ENCODE results near the gene STARD3.
"Not testable (repeated sequence)": the region's sequence is repeated elsewhere in the genome, so short reads cannot be mapped to it uniquely, and the experiment has no call there.

The STARD3 gene

GRCh38 chr17:39636927-39637736 lies at the start of gene STARD3:
STARD3 (plus strand) TSS chr17:39637144; CDS start chr17:39653532, 16,388 bp downstream.
- DNase-seq (ENCODE audit: low read depth) = peak; percentile 87

- DNase-seq (ENCODE audit: low read depth) = not testable (repeated sequence)
Observed at GRCh38 chr17:39590180-39590579, 46.8 kb upstream of the STARD3 start.

DNA sequence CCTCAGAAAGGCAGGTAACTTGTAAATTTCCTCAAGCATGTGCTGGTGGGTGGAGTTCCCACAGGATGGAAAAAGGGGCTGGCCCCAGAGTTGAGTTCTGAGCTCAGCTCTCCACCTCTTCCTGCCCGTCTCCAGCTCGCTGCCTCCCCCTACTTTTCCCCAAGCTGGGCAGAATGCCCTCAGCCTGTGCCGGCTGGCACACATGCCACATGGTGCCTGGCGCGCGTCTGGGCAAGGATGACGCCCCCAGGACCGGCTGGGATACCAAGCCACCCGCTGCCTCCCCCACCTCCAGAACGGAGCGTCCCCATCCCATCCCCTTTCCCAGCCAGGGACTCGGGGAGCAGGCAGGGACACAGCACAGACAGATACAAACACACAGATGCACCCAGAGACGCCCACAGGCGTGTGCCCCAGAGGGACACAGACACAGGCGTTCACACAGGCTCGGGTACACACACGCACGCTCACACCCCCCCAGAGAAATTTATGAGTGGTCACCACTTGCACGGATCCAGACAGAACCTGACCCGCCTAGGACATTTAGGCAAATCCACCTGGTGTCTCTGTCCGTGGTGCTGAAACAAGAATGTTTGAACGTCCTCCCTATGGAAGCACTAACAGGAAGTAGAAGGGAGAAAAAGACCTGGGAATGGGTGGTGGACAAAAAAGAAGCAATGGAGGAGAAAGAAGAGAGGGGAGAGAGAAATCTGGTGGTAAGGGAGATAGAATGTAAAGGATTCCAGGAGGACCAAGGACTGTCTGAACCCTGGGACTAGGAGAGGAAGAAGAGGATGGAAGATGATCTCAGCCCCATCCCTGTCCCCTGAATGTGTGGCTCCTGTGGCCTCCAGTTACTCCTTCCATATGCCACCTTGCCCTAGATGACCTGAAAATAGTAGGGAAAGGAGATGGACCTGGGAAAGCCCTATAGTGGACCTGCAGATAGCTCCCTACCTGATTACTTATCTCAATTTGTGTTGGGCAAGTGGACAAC lies 44.7 kb upstream of the STARD3 start:
- DNase-seq (ENCODE audit: low read depth) = no peak

GRCh38 chr17:39593371-39593770 lies 43.6 kb upstream of the STARD3 start:
- no peak for DNase-seq (ENCODE audit: low read depth)

DNA sequence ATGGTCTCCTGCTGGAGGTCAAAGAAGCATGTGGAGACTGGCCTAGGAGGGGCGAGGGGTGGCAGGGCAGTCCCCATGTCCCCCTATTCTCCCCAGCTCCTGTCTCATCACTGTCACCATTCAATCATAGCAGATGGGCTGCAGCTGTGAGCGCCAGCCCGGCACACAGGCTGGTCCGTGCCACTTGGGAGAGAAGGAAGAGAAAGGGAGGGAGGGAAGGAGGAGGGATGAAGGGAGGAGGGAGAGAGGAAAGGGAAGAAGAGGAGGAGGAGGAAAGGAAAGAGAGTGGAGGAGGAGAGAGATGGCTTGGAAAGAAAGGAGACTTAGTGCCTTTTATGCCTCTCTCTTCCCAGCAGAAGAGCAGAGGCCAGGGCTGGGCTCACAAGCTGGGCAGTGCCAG lies 41.6 kb upstream of the STARD3 start:
- no peak for DNase-seq (ENCODE audit: low read depth)

DNA sequence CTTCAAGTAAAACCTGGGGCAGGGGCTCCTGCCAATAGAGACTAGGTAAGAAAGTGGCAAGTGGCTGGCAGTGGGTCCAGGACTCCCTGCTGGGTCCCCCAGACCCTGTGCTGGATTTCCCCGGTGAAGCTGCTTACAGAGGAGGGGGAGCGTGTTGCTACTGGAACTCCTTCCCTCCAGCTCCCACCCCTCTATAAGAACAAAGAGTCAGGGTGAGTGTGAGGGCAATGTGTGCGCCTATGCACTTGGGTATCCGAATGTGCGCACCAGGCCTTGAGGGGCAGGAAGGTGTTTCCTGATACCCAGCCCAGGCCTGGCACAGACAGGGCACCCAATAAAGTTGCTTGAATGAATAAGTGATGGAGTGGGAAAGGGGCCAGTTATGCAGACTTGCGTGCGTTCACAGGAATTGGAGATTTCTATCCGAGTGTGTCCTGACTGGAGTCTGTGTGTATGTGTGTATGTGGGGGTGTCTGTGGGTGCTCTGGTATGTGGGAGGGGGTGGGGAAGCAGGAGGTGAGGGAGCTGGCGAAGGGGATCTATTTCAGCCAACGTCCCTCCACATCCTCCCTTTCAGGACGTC lies 40.9 kb upstream of the STARD3 start:
- DNase-seq (ENCODE audit: low read depth) = no peak

DNA sequence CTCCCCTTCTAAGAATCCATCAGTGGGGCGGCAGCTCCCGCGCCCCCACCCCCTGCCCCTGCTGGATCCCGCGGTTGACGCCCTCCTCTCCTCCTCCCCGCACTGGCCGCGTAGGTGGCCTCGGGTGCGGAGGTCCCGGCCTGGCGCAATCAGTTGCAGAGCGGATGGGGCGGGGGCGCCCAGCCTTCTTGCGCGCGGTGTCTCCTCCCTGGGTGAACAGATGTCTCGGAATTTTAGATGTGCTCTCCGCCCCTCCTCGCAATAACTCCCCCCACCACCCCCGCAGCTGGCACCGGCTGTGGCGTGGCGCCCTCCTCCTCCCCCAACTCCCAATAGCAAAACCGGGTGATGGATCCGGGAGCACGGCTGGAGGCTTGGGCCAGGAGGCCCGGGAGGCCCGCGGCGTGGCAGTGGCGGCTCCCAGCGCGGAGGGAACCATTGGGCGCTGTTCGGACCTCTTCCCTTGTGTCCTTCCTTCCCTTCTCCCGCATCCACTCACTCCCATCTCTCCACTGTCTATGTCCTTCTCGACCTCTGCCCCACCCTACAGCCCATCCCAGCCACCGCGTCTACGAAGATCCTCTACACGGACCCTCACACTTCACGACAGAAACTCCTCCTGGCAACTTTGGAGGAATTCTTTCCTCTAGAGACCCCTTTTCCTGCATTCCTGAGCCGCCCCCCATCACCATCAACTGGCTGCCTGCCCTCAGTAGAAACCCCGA lies 40.2 kb upstream of the STARD3 start:
- DNase-seq (ENCODE audit: low read depth) = no peak

DNA sequence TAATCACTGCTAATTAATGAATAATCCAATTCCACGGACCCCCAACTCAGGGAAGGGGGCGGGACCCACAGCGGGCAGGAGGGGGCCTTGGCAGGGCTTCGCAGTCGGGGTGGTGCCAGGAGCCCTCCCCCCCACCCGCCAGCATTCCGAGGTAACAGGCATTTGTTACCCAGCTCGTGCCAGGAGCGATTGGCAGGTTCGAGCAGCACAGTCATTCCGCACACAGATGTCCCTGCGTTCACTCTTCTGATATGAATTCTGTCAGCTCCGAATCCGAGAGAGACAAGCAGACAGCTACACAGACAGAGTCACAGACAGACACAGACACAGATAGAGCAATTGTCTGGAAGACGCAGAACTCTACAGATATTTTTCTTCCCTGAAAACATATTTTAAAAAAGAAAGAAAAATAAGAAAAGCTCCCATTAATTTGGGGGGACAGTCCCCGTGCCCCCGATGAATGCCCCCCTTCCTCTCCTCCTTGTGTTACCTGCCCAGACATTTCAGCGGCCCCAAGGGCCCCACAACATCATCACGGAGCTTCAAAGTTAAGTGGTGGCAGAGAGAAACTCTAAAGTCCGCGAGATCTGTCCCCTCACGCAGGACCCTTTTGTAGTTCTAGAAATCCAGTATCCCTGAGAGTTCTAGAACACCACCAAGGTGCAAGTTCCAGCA lies 39.4 kb upstream of the STARD3 start:
- DNase-seq (ENCODE audit: low read depth) = no peak

DNA sequence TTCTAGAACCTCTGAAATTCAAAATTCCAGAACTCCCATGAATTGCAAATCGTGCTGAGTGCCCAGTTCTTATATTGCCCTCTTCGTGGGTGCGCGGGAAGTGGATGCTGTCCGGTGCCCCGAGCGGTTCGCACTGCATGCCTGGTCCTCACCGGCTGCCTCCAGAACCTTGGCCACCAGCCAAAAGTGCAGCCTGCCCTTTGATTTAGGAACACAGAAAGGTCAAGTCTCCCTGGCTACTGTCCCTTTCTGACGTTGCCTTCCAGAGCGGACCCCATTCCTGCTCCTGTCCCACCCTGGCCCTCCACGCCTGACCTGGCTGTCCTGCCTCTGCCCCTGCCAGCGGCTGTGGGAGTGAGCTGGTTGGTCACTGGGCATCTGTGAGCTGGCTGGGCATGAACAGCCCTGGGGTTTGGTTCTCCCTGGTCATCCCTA lies 38.9 kb upstream of the STARD3 start:
- no peak for DNase-seq (ENCODE audit: low read depth)

- no peak for DNase-seq (ENCODE audit: low read depth)
Observed at GRCh38 chr17:39598630-39599003, 38.3 kb upstream of the STARD3 start.

DNA sequence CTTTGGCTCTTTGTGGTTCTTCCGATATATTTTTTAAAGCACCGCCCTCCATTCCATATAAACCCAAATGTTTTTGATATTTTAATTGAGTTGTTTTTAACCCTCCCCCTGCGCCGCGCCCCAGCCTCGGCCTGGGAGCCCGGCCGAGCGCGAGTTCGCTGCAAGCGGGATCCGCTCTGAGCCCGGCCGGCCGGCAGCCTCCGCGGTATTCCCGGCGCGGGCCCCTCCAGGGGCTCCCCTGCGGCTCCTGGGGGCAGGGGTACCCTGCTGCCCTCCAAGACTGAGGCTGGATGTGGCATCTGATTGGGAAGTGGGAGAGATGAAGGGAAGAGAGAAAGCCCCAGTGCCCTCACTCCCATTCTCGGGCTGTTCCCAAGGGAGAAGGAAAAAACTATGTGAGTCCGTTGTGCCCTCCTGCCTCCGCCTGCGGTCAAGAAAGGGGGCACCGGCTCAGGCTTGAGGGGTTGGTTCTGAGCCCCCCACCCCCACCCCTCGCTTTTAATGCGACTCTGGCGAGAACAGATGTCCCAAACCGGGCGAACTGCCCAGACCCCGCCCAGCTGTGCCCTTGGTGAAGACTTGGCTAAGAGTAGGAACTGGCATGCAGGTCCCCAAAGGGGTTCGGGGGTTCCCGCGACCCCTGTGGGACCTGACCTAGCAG lies 37.8 kb upstream of the STARD3 start:
- DNase-seq (ENCODE audit: low read depth) = no peak

GRCh38 chr17:39599665-39600231 lies 37.2 kb upstream of the STARD3 start:
- no peak for DNase-seq (ENCODE audit: low read depth)

GRCh38 chr17:39600288-39600996 lies 36.5 kb upstream of the STARD3 start:
- DNase-seq (ENCODE audit: low read depth) = no peak

DNA sequence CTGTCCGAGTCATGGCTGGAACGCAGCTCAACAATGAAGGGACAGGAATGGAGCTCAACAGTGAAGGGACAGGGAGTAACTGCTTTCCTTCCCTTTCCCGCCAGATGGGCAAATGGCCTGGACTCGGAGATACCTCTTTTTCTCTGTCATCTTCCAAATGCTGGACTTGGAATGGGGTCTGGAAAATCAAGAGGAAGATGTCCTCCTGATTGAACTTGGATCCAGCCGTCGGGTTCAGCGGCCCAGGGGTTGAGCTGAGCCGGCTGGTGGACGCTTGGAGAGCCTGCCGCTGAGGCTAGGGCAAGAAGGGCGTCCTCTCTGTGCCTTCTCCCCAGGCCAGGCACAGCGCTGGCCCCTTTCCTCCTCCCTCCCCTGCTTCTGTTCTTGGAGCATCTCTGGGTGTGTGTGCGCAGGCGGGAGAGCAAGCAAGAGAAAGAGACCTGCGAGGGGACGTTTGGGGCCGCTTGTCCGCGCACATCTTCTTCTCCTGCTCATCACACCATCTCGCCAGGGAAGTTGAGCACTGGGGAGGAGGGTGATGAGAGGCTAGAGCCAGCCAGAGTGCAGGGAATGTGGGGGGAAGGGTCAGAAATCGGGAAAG lies 35.8 kb upstream of the STARD3 start:
- DNase-seq (ENCODE audit: low read depth) = no peak

GRCh38 chr17:39601758-39602532 lies 35.0 kb upstream of the STARD3 start:
- DNase-seq (ENCODE audit: low read depth) = no peak

DNA sequence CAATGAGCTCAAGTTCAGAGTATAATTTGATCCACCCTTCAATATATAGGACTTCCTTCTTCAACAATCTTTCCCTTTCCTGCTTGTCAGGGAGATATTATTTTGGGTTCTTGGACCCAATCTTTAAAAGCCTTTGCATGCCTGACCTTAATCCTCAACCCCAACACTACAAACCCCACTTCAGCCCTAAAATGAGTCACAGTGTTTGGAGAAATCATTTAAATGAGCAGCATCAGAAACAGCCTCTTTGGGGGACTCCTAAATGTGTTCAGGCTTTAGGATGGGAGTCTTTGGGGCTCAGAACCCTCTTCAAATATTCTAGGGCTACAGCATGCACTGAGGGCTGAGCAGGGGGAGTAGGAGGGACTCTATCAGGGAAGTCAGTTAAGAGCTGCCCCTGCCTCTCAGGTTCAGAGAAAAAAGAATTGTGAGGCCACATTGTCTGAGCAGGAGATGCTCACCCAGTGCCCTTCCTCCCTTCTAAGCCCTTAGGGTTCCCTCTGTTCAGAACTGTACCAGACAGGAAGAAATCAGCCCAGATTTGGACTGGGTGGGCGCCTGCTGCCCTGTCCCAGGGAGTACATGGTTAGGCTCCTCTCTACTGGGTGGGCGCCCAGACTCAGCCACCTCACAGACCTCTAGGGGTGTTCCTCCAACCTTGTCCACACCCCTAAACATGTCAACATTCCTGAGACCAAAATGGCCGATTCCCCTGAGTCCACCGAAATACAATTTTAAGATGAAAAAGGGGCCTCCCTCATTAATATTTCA lies 34.2 kb upstream of the STARD3 start:
- no peak for DNase-seq (ENCODE audit: low read depth)

GRCh38 chr17:39603304-39604016 lies 33.5 kb upstream of the STARD3 start:
- DNase-seq (ENCODE audit: low read depth) = no peak
